ENCODE measurements around the gene FLNB. TPM values are rescaled to one million over a fixed set of nuclear protein-coding genes. Genes with fewer than 3 reads are reported as not detected.

The FLNB gene
- total and polyA plus RNA-seq, 2 of the 13 experiments (the other 11 are each of a cell fraction or from before 2014, with no cell fraction given), result 106 to 130 TPM

GRCh38 chr3:58177747-58178527 is 169.7 kb downstream of the FLNB start (continued):
- no peak for TF ChIP-seq RERE (CRISPR knock-in tag; IDR thresholded peaks at IDR 0.05; ENCODE audit: low read depth)
- TF ChIP-seq MLX (CRISPR knock-in tag; IDR thresholded peaks at IDR 0.05), result no peak
- TF ChIP-seq HOXA3 (CRISPR knock-in tag; IDR thresholded peaks at IDR 0.05), result peak; percentile 21; the same call in 1 of the 2 replicates
- TF ChIP-seq ZNF558 (CRISPR knock-in tag; IDR thresholded peaks at IDR 0.05; ENCODE audit: borderline replicate concordance), result no peak
- no peak for TF ChIP-seq NFE2L2 (IDR thresholded peaks at IDR 0.05; ENCODE audit: low read length)
- TF ChIP-seq NFATC3 (CRISPR knock-in tag; IDR thresholded peaks at IDR 0.05), result no peak
- no peak for TF ChIP-seq SSRP1 (CRISPR knock-in tag; IDR thresholded peaks at IDR 0.05)
- TF ChIP-seq ATRX (CRISPR knock-in tag; IDR thresholded peaks at IDR 0.05; ENCODE audit: borderline replicate concordance), result no peak
- TF ChIP-seq IKZF5 (CRISPR knock-in tag; IDR thresholded peaks at IDR 0.05), result peak; percentile 49
- no peak for TF ChIP-seq TOPORS (CRISPR knock-in tag; IDR thresholded peaks at IDR 0.05)
- no peak for TF ChIP-seq ZNF235 (CRISPR knock-in tag; IDR thresholded peaks at IDR 0.05; ENCODE audit: borderline replicate concordance)
- no peak for TF ChIP-seq ZC3H13 (CRISPR knock-in tag; IDR thresholded peaks at IDR 0.05)
- TF ChIP-seq NCOA1 (CRISPR knock-in tag; IDR thresholded peaks at IDR 0.05), result no peak
- no peak for TF ChIP-seq ZBTB3 (CRISPR knock-in tag; IDR thresholded peaks at IDR 0.05; ENCODE audit: borderline replicate concordance, low read depth)
- TF ChIP-seq STAT6 (CRISPR knock-in tag; IDR thresholded peaks at IDR 0.05; ENCODE audit: borderline replicate concordance), result 0 out of 2 replicates have a peak, but pooled peaks have one; percentile 37
- no peak for TF ChIP-seq ZNF282 (IDR thresholded peaks at IDR 0.05; ENCODE audit: partially characterized antibody)
- TF ChIP-seq ZNF737 (CRISPR knock-in tag; IDR thresholded peaks at IDR 0.05; ENCODE audit: borderline replicate concordance), result no peak
- TF ChIP-seq ZNF550 (CRISPR knock-in tag; IDR thresholded peaks at IDR 0.05; ENCODE audit: borderline replicate concordance), result no peak
